ENCODE data around the gene TSPAN4. TPM values are rescaled to one million over a fixed set of nuclear protein-coding genes. Genes with fewer than 3 reads are reported as not detected.

The TSPAN4 gene
- total RNA-seq, 3 donors from 2014 or later (not counting 1 experiment from before 2014, with no cell fraction given), result 11.2 to 18.6 (median 14.6) TPM

DNA sequence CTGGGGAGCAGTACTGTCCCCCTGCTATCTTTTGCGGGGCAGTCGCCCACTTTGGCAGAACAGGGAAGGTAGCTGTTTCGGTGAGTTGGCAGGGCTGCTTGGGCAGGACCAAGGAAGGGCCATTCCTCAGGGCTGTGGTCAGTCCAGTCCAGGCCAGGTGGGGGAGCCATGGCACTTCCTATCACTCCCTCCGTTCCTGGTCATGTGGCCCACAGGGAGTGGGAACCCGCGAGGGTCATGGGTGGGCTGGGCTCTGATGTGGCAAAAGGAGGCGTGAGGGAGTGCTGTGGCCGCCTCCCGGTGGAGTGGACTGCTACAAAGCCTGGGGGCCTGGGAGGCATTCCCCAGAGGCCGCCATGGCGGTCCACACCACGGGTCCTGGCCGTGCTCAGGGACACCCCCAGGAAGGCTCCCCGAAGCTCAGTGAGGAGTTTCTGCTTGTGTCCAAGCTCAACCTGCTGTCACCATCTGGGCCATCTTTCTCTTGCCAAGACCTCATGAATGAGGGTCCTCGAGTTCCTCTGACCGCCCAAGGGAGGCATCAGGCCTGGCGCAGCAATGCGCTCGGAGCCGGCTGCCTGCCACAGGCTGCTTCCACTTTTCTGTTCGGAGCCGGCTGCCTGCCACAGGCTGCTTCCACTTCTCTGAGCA, 56.0 kb downstream of the TSPAN4 start:
- Mint-ChIP-seq H3K27ac (no peak overlapping the region), H3K9me3 (no peaks in the 10 kb centered on the region), H3K4me3 (no peak overlapping the region), H3K27me3 (ENCODE audit: low read depth in 2 of 2) (no peaks in the 10 kb centered on the region), H3K4me1 (peaks cover 6 to 7% of the 10 kb centered on the region in 2 donors), H3K36me3 (no peaks in the 10 kb centered on the region)
- DNase-seq (no peak), ATAC-seq (no peak)
- Histone ChIP-seq H3K4me1 (ENCODE audit: control insufficient read depth, insufficient read depth, low read length) (no peaks in the 10 kb centered on the region), H3K27ac (ENCODE audit: low read length) (no peak overlapping the region), H3K27me3 (ENCODE audit: control insufficient read depth, insufficient read depth, low read length) (no peaks in the 10 kb centered on the region), H3K36me3 (ENCODE audit: control insufficient read depth, insufficient read depth, low read length) (peaks cover 47% of the 10 kb centered on the region), H3K9me3 (ENCODE audit: control insufficient read depth, insufficient read depth, low read length) (no peaks in the 10 kb centered on the region), H3K4me3 (ENCODE audit: low read length) (no peak overlapping the region)
- intact Hi-C loops (cut with micrococcal nuclease), result no loop called here
- TF ChIP-seq, protein P1, sequence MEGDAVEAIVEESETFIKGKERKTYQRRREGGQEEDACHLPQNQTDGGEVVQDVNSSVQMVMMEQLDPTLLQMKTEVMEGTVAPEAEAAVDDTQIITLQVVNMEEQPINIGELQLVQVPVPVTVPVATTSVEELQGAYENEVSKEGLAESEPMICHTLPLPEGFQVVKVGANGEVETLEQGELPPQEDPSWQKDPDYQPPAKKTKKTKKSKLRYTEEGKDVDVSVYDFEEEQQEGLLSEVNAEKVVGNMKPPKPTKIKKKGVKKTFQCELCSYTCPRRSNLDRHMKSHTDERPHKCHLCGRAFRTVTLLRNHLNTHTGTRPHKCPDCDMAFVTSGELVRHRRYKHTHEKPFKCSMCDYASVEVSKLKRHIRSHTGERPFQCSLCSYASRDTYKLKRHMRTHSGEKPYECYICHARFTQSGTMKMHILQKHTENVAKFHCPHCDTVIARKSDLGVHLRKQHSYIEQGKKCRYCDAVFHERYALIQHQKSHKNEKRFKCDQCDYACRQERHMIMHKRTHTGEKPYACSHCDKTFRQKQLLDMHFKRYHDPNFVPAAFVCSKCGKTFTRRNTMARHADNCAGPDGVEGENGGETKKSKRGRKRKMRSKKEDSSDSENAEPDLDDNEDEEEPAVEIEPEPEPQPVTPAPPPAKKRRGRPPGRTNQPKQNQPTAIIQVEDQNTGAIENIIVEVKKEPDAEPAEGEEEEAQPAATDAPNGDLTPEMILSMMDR (IDR thresholded peaks at IDR 0.05), result no peak
- 93% methylated on average over 22 of the region's 22 CpGs for WGBS (ENCODE audit: insufficient coverage)

DNA sequence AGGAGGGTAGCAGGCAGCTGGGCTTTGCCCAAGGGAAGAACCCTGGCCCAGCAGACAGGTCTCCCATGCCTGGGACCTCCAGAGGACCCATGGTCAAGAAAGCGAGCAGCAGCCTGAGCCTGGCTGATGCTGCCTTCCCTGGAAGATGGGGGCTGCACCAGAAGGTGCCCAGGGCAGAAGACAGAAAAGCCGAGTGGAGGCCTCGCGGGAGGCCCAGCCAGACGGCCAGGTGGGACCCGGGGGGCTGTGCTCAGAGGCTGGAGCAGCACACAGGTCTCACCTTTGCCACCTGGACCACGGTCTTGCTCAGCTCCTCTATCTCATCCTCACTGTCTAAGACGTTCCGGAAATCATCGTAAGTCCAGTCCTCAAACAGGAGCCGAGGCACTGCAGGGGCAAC, 57.1 kb downstream of the TSPAN4 start:
- Histone ChIP-seq H3K27ac (ENCODE audit: low read length) (no peak overlapping the region), H3K4me1 (ENCODE audit: control insufficient read depth, insufficient read depth, low read length) (no peaks in the 10 kb centered on the region), H3K9me3 (ENCODE audit: control insufficient read depth, insufficient read depth, low read length) (no peaks in the 10 kb centered on the region), H3K36me3 (ENCODE audit: control insufficient read depth, insufficient read depth, low read length) (peaks cover 55% of the 10 kb centered on the region), H3K4me3 (ENCODE audit: low read length) (no peak overlapping the region), H3K27me3 (ENCODE audit: control insufficient read depth, insufficient read depth, low read length) (no peaks in the 10 kb centered on the region)
- Mint-ChIP-seq H3K27me3 (ENCODE audit: low read depth in 2 of 2) (no peaks in the 10 kb centered on the region), H3K4me1 (peaks cover 7 to 10% of the 10 kb centered on the region in 2 donors), H3K27ac (no peak overlapping the region), H3K9me3 (no peaks in the 10 kb centered on the region), H3K4me3 (no peak overlapping the region), H3K36me3 (no peaks in the 10 kb centered on the region)
- 96% methylated on average over 11 of the region's 11 CpGs for WGBS (ENCODE audit: insufficient coverage)
- TF ChIP-seq, protein P1 (IDR thresholded peaks at IDR 0.05), result no peak
- intact Hi-C loops (cut with micrococcal nuclease), result no loop called here
- no peak for ATAC-seq
- no peak for DNase-seq

DNA sequence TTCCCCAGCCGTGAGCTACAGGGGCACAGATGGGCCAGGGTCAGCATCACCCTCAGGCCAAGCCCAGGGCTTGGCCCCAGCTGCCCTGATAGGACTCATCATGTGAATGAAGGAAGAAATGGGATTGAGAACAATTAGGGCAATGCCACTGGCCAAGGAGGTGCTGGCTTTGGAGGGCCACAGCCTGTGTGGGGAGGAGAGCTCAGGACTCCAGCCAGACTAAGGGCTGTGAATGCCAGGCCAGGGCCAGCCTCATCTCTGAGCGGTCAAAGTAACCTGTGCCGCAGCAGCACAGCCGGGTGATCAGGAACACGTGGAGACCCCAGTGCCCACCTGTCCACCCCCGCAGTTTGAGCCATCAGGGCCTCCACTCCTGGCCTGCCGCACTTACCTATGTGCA, 57.9 kb downstream of the TSPAN4 start:
- TF ChIP-seq, protein P1 (IDR thresholded peaks at IDR 0.05), result no peak
- WGBS (ENCODE audit: insufficient coverage), result 92% methylated on average over 7 of the region's 7 CpGs
- Histone ChIP-seq H3K4me1 (ENCODE audit: control insufficient read depth, insufficient read depth, low read length) (no peaks in the 10 kb centered on the region), H3K9me3 (ENCODE audit: control insufficient read depth, insufficient read depth, low read length) (no peaks in the 10 kb centered on the region), H3K36me3 (ENCODE audit: control insufficient read depth, insufficient read depth, low read length) (peaks cover 55% of the 10 kb centered on the region), H3K27me3 (ENCODE audit: control insufficient read depth, insufficient read depth, low read length) (no peaks in the 10 kb centered on the region), H3K4me3 (ENCODE audit: low read length) (no peak overlapping the region), H3K27ac (ENCODE audit: low read length) (no peak overlapping the region)
- Mint-ChIP-seq H3K36me3 (no peaks in the 10 kb centered on the region), H3K27me3 (ENCODE audit: low read depth in 2 of 2) (no peaks in the 10 kb centered on the region), H3K27ac (no peak overlapping the region), H3K4me1 (peaks cover 7 to 10% of the 10 kb centered on the region in 2 donors), H3K4me3 (no peak overlapping the region), H3K9me3 (no peaks in the 10 kb centered on the region)
- no peak for DNase-seq
- no peak for ATAC-seq
- intact Hi-C loops (cut with micrococcal nuclease), result no loop called here
